PC-9 (cell line): ENCODE measurements around the gene INSYN1. TPM values are rescaled to one million over a fixed set of nuclear protein-coding genes. Genes with fewer than 3 reads are reported as not detected.

Experiments used
- BruUV-seq: library from RNA; stranded (reverse); fragments of 400-500 nt; replicated peaks from 2 replicates; lab custom pipeline; 2021; lab: Mats Ljungman, UMichigan
- CTCF ChIA-PET: fragments of 300-600 bp; sonication (Branson Sonifier 250); formaldehyde crosslinking; loops from one replicate; lab custom pipeline; 2022; ENCODE audit warnings: antibody characterized with exemption; lab: Charles Lee
- POLR2A ChIA-PET: fragments of 300-600 bp; sonication (Branson Sonifier 250); formaldehyde crosslinking; loops from one replicate; lab custom pipeline; 2022; ENCODE audit warnings: antibody characterized with exemption; ENCODE audit not compliant: unreplicated experiment; lab: Charles Lee
- DNase-seq, 2 experiments: peaks; one replicate each; pipeline versions ENCODE4 v3.0.0 to v3.0.0-alpha.2; 2015 to 2022; ENCODE audit warnings: mixed read lengths in 1 of 2
- H2AFZ ChIP-seq: fragments of 200-600 bp; sonication (generic); 2 replicates; pipeline ENCODE4 v1.8.1; 2017; ENCODE audit warnings: antibody characterized with exemption
- H3F3A ChIP-seq: fragments of 200-600 bp; sonication (generic); 2 replicates; pipeline ENCODE4 v1.8.1; 2017; ENCODE audit warnings: antibody characterized with exemption, mild to moderate bottlenecking, low read depth; ENCODE audit not compliant: insufficient read depth
- H3K27ac ChIP-seq: fragments of 200-600 bp; sonication (generic); 2 replicates; pipeline ENCODE4 v1.6.1; 2016; ENCODE audit warnings: mixed run types
- H3K27me3 ChIP-seq: fragments of 200-600 bp; sonication (generic); 2 replicates; pipeline ENCODE4 v1.6.1; 2016; ENCODE audit warnings: low read depth, mixed run types; ENCODE audit not compliant: insufficient read depth
- H3K36me3 ChIP-seq: fragments of 200-600 bp; sonication (generic); 2 replicates; pipeline ENCODE4 v1.6.1; 2016; ENCODE audit warnings: low read depth, mixed run types
- H3K4me1 ChIP-seq: fragments of 200-600 bp; sonication (generic); replicated peaks from 2 replicates; pipeline ENCODE4 v1.6.1; 2016; ENCODE audit warnings: mixed run types; ENCODE audit not compliant: insufficient read depth
- H3K4me2 ChIP-seq: fragments of 200-600 bp; sonication (generic); 2 replicates; pipeline ENCODE4 v1.6.1; 2017; ENCODE audit warnings: mixed run types
- H3K4me3 ChIP-seq: fragments of 200-600 bp; sonication (generic); 2 replicates; pipeline ENCODE4 v1.6.1; 2016; ENCODE audit warnings: mixed run types
- H3K79me2 ChIP-seq: fragments of 200-600 bp; sonication (generic); 2 replicates; pipeline ENCODE4 v1.6.1; 2017; ENCODE audit warnings: low read depth, mixed run types
- H3K9me2 ChIP-seq: fragments of 200-600 bp; sonication (generic); 2 replicates; pipeline ENCODE4 v1.8.1; 2017; ENCODE audit warnings: mild to moderate bottlenecking; ENCODE audit not compliant: insufficient read depth
- H3K9me3 ChIP-seq: fragments of 200-600 bp; sonication (generic); 2 replicates; pipeline ENCODE4 v1.8.1; 2016; ENCODE audit warnings: low read depth; ENCODE audit not compliant: insufficient read depth
- H4K20me1 ChIP-seq: fragments of 200-600 bp; sonication (generic); 2 replicates; pipeline ENCODE4 v1.8.1; 2017; ENCODE audit not compliant: insufficient read depth
- EZH2 ChIP-seq: fragments of 200-600 bp; sonication (generic); IDR thresholded peaks from 2 replicates; pipeline ENCODE4 v1.8.0; 2017; ENCODE audit warnings: antibody characterized with exemption, low read depth
- intact Hi-C: fragments of 100-400 bp; cut with micrococcal nuclease; formaldehyde crosslinking; loops from one replicate; pipeline ENCODE4 v1.10.0; 2022; ENCODE audit not compliant: unreplicated experiment
- total RNA-seq: library from RNA; stranded (reverse); gene quantifications from 2 replicates; pipeline ENCODE4 v1.2.3, GENCODE V29; 2021
- TF ChIP-seq, protein P1 (sequence below): fragments of 200-600 bp; sonication (generic); conservative IDR thresholded peaks from 2 replicates; pipeline ENCODE4 v1.6.1; 2017; ENCODE audit warnings: mixed run types, antibody characterized with exemption, mild to moderate bottlenecking, moderate library complexity

INSYN1 gene
- total RNA-seq, 1 experiment from 2014 or later: not detected

DNA sequence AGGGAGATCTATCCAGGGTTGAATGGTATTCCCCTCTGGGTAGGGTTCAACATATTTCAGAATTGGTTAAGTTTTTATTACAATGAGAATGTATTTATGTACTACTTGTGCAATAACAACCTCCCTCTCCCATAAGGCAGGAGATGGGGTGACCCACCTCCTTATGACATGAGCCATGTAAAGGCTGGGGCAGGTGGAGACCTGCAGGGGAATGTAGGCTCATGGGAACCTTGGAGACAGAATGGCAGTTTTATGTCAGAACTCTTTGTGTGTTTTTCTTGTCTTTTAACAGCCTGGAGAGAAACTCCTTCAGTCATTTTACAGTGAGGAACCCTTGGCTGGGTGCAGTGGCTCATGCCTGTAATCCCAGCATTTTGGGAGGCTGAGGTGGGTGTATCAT is 24.6 kb upstream of the INSYN1 start:
- Histone ChIP-seq H3K79me2 (no peaks in the 10 kb centered on the region), H3K27ac (no peak overlapping the region), H3K4me2 (no peak overlapping the region), H2AFZ (no peak overlapping the region), H3K4me1 (no peaks in the 10 kb centered on the region), H3K9me3 (no peaks in the 10 kb centered on the region), H3K27me3 (peaks cover 11% of the 10 kb centered on the region), H3F3A (no peaks in the 10 kb centered on the region), H4K20me1 (no peaks in the 10 kb centered on the region), H3K9me2 (no peaks in the 10 kb centered on the region), H3K4me3 (no peak overlapping the region), H3K36me3 (no peaks in the 10 kb centered on the region)
- TF ChIP-seq EZH2: no peak
- TF ChIP-seq, protein P1, sequence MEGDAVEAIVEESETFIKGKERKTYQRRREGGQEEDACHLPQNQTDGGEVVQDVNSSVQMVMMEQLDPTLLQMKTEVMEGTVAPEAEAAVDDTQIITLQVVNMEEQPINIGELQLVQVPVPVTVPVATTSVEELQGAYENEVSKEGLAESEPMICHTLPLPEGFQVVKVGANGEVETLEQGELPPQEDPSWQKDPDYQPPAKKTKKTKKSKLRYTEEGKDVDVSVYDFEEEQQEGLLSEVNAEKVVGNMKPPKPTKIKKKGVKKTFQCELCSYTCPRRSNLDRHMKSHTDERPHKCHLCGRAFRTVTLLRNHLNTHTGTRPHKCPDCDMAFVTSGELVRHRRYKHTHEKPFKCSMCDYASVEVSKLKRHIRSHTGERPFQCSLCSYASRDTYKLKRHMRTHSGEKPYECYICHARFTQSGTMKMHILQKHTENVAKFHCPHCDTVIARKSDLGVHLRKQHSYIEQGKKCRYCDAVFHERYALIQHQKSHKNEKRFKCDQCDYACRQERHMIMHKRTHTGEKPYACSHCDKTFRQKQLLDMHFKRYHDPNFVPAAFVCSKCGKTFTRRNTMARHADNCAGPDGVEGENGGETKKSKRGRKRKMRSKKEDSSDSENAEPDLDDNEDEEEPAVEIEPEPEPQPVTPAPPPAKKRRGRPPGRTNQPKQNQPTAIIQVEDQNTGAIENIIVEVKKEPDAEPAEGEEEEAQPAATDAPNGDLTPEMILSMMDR: no peak
- CTCF ChIA-PET: no interaction called here
- DNase-seq: no peak
- BruUV-seq: no TSS peak
- POLR2A ChIA-PET: no interaction called here
- intact Hi-C loops: no loop called here

DNA sequence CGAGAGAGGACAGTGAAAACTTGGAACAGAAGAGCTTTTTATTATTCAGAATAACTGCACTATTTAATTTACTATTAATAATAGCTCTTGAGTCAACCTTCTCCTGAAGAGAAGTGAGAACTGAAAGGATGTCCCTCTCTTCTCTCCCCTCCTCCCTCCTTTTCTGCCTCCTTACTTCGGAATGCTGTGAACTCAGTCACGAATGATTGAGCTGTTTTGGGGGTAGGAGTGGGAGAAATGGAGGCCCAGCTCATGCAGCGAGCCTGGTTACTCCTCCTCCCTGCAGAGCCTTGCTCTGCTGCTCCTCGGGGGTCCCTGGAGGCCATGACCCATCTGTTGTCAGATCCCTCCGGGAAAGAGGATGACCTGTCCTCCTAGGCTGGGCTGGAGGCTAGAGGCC is 20.3 kb upstream of the INSYN1 start:
- H3K4me2 ChIP-seq: no peak overlapping the region
- no peaks in the 10 kb centered on the region for H3K9me2 ChIP-seq
- H3K79me2 ChIP-seq: no peaks in the 10 kb centered on the region
- no peak for DNase-seq
- TF ChIP-seq, protein P1: no peak
- no peak for TF ChIP-seq EZH2
- H3K9me3 ChIP-seq: no peaks in the 10 kb centered on the region
- H3K27me3 ChIP-seq: peaks cover 51% of the 10 kb centered on the region
- no peaks in the 10 kb centered on the region for H3K4me1 ChIP-seq
- no peaks in the 10 kb centered on the region for H4K20me1 ChIP-seq
- H3F3A ChIP-seq: no peaks in the 10 kb centered on the region
- no TSS peak for BruUV-seq
- H3K36me3 ChIP-seq: no peaks in the 10 kb centered on the region
- no peak overlapping the region for H2AFZ ChIP-seq
- H3K4me3 ChIP-seq: no peak overlapping the region
- no peak overlapping the region for H3K27ac ChIP-seq
- intact Hi-C loops: no loop called here
- ChIA-PET POLR2A (no interaction called here), CTCF (no interaction called here)

GRCh38 chr15:73771385-73772045 is 18.4 kb upstream of the INSYN1 start:
- Histone ChIP-seq H2AFZ (no peak overlapping the region), H3K4me1 (no peaks in the 10 kb centered on the region), H3K79me2 (no peaks in the 10 kb centered on the region), H3K9me3 (no peaks in the 10 kb centered on the region), H3K27ac (no peak overlapping the region), H4K20me1 (no peaks in the 10 kb centered on the region), H3K36me3 (no peaks in the 10 kb centered on the region), H3K9me2 (no peaks in the 10 kb centered on the region), H3K4me3 (no peak overlapping the region), H3K27me3 (peaks cover 63% of the 10 kb centered on the region), H3F3A (no peaks in the 10 kb centered on the region), H3K4me2 (no peak overlapping the region)
- no peak for DNase-seq
- TF ChIP-seq, protein P1: no peak
- no peak for TF ChIP-seq EZH2
- POLR2A ChIA-PET: no interaction called here
- CTCF ChIA-PET: no interaction called here
- BruUV-seq: no TSS peak
- intact Hi-C loops: no loop called here
